K562 treated with DMSO at 1 percent for 12 hours (cell line): ENCODE data around the gene LRRC37A2. TPM values are rescaled to one million over a fixed set of nuclear protein-coding genes. Genes with fewer than 3 reads are reported as not detected.

Experiments
- total RNA-seq: library from RNA; unstranded; fragments of 300-600 nt; gene quantifications from 2 replicates; pipeline ENCODE4 v1.2.3, GENCODE V29; 2022; ENCODE audit not compliant: insufficient read depth

LRRC37A2 gene
- 2.5 and 10.6 TPM in 2 replicates for total RNA-seq

DNA sequence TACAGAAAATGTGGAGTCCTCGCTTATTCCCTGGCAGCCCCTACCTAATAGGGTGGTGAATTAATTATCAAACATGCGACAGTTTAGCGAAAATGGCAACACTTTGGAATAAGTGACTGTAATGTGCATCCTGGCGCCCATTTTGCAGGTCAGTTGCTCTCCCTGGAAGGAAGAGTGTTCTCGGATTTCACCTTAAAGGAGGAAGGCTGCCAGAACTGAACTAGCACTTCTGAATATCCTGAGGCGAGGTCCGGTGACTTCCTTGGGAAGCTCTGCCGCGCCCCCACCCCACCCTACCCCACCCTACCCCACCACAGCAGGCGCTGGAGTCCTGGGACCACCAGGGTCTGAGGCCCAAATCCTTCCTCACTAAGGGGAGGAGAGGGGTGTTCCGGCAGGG is at the start of gene LRRC37A2:
Gene LRRC37A2 (plus strand): TSS at position 301 of the 400 bp plus-strand sequence. CDS start 245 bp downstream, outside the sequence.

DNA sequence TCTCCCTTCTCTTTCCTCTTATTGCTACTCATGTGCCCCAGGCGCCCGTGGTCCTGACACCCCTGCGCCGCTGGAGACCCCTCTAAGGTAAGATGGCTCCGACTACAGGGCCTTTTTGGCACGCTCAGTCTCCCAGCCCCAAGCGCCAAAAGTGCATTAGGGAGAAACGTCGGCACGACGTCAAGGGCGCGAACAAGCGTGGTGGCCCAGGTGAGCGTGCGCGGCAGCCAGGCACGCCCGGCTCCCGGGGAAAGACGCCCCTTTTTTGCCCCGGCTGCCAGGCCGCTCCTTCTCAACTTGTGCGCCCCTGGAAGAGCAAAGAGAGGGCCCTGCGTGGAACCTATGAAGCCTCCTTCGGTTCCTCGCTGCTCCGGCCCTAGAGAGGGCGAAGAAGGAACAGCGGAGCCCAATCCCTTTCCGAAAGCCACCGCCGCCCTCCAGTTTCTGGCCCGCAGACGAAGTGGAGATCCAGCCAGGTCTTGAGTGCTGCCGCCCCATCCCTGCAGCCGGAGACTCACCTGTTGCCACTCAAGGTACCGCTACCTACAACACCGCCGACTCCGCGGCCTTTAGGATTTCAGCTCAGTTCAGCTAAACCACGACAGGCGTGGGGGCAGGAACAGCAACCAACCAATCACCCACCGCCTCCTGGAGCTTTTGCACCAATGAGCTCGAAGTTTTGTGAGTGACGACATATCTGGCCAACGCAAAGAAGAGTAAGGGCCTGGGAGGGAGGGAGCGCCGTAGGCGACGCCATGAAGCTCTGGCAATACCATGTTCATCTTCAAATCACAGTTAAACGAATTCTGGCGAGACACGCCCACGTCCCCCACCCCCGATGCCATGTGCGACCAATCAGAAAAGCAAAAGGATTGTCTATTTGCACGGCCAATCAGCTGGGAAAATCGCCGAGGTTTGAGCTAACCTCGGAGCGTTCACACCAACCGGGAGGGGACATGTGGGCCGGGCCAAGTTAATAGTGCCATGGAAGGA is 67.1 kb downstream of the LRRC37A2 start, which contains the start of gene ARL17A:
Gene ARL17A (minus strand): TSS at position 609 of the 993 bp plus-strand sequence. CDS start 3,369 bp downstream, outside the sequence.

DNA sequence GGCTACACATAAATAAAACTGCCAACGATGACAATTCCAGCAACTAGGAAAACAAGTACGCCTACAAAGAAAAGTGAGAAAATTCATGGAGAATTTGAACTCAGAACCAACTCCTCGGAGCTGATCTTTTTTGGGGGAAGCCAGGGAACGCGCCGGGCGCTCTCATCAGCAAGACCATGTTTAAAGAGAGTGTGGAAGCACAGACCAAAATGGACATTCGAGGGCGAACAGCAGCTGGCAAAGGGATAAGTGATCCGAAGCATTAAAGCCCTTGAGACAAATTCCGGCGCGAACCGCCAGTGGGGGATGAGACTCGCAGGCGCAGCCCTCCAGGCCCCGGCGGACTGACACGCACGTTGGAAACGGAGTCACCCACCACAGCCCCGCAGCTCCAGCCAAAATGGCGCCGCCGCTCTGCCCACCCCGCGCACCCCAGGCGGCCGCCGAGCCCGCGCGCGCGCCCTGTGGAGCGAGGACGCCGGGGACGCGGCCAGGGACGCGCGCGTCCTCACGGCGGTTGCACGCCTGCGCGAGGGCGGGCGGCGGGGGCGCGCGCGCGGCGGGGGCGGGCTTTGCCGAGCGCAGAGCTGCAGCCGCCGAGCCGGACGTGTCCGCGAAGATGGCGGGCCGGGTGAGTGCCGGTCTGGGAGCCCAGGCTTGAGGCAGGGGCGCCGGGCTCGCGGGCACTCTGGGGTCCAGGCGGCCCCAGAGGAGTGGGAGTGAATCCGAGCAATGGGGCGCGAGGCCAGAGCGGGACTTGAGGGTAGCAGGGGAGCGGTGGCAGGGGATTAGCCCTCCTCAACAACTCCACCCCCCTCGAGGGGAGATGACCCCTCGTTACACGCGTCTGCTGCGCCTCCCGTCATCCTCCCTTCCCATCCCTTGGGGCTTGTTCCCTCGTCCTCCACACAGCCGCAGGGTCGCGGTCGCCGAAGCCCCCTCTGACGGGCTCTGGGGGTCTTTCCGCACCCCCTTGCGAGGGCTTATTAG is 78.2 kb downstream of the LRRC37A2 start, which contains the start of gene NSF:
Gene NSF (plus strand): TSS at position 513 of the 990 bp plus-strand sequence. CDS start 107 bp downstream, at position 620.

Other genes with a start within 250 kb of the LRRC37A2 start
- 0.58 and 1.6 TPM in 2 replicates for gene LRRC37A, start 217.3 kb upstream of the LRRC37A2 start, total RNA-seq
- gene ARL17B, start 150.7 kb upstream of the LRRC37A2 start, total RNA-seq = 2.8 and 4.9 TPM in 2 replicates
- 1.8 and 12.5 TPM in 2 replicates for gene ARL17A, start 67.2 kb downstream of the LRRC37A2 start, total RNA-seq
- 17.2 and 40.2 TPM in 2 replicates for gene NSF, start 78.2 kb downstream of the LRRC37A2 start, total RNA-seq